Osteoblast (primary cell): ENCODE results near the gene CCSER1. TPM values are rescaled to one million over a fixed set of nuclear protein-coding genes. Genes with fewer than 3 reads are reported as not detected.
A peak's percentile ranks its signal among the peaks of the same experiment; 100 is the strongest.
"Not testable (repeated sequence)": the region's sequence is repeated elsewhere in the genome, so short reads cannot be mapped to it uniquely, and the experiment has no call there.

Source experiments
- DNase-seq: peaks from one replicate; pipeline ENCODE4 v3.0.0; 2011; ENCODE audit warnings: low spot score, mixed read lengths; ENCODE audit not compliant: insufficient read length; ENCODE audit errors: missing footprints
- H2AFZ ChIP-seq: 2 replicates; pipeline ENCODE4 v1.6.0; 2011; ENCODE audit warnings: mild to moderate bottlenecking, low read length
- H3K27ac ChIP-seq: 2 replicates; pipeline ENCODE4 v1.5.1; 2011; ENCODE audit warnings: mild to moderate bottlenecking, low read depth, low read length, moderate library complexity
- H3K27me3 ChIP-seq: 2 replicates; pipeline ENCODE4 v1.6.0; 2012; ENCODE audit warnings: mild to moderate bottlenecking, control low read depth, inconsistent platforms, low read length, moderate library complexity; ENCODE audit not compliant: insufficient read depth
- H3K36me3 ChIP-seq: 2 replicates; pipeline ENCODE4 v1.5.1; 2011; ENCODE audit warnings: mild to moderate bottlenecking, low read length, control low read depth, moderate library complexity; ENCODE audit not compliant: insufficient read depth
- H3K4me1 ChIP-seq: 2 replicates; pipeline ENCODE4 v1.5.1; 2011; ENCODE audit warnings: mild to moderate bottlenecking, low read length, control low read depth, moderate library complexity; ENCODE audit not compliant: insufficient read depth
- H3K4me2 ChIP-seq: 2 replicates; pipeline ENCODE4 v1.6.0; 2011; ENCODE audit warnings: mild to moderate bottlenecking, low read length; ENCODE audit not compliant: insufficient read depth
- H3K4me3 ChIP-seq: fragments of 200-600 bp; sonication (generic); 3 replicates; pipeline ENCODE4 v1.5.1; 2012; ENCODE audit warnings: mild to moderate bottlenecking, low read length, inconsistent platforms; ENCODE audit not compliant: insufficient read depth
- H3K79me2 ChIP-seq: 2 replicates; pipeline ENCODE4 v1.6.0; 2012; ENCODE audit warnings: mild to moderate bottlenecking, low read length, control low read depth, inconsistent platforms; ENCODE audit not compliant: insufficient read depth
- H3K9me3 ChIP-seq: 2 replicates; pipeline ENCODE4 v1.5.1; 2011; ENCODE audit warnings: low read depth, low read length, control low read depth
- H4K20me1 ChIP-seq: 2 replicates; pipeline ENCODE4 v1.6.0; 2012; ENCODE audit warnings: mild to moderate bottlenecking, low read length, control low read depth; ENCODE audit not compliant: insufficient read depth
- total RNA-seq: library from RNA; depleted of rRNA; stranded (reverse); fragments of >200 nt; gene quantifications from 2 replicates; pipeline ENCODE4 v1.2.3, GENCODE V29; 2012
- TF ChIP-seq, protein P1 (sequence below): IDR thresholded peaks from 2 replicates; pipeline ENCODE4 v1.5.1; 2011; ENCODE audit warnings: mild to moderate bottlenecking, low read depth, low read length, moderate library complexity; ENCODE audit errors: extremely low read depth

CCSER1 gene
- total RNA-seq, 1 donor = under 0.01 TPM

DNA sequence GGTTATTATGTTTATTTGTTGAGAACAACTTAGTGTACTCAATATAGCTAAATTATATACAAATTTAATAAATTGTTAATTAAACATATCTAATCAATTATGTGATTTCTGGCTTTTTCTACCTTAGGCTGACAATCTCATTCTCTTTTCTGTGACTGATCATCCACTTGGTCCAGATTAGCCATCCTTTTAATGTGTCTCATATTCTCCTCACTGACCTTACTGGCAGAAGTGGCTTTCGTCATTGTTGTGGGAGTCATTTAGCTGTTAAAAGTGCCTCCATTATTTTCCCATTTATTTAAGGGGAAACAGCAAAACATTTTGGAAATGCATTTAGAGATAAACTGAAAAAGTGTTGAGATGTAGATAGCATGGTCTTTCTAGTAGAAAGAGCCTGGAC is 172.2 kb downstream of the CCSER1 start:
- Histone ChIP-seq H4K20me1 (no peaks in the 10 kb centered on the region), H3K36me3 (no peaks in the 10 kb centered on the region)
- no peak for DNase-seq

DNA sequence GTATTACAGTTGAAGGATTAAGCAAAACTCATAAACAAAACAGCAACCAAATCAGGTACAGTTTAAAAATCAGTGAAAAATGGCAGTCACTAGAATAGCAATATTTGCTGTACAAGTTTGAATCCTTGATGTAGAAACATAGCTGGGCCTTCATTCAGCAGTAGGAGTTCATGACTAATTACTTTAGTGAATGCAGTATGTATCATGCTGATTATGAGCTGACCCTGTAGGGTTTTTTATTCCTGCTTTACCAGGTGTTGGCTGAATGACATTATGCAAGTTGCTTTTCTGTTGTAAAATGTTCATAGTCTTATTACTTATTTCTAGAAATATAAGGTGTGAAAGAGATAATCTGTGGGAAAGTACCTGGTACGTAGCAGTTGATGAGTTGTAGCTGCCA is 179.6 kb downstream of the CCSER1 start:
- no peak overlapping the region for H3K27ac ChIP-seq
- H3K4me2 ChIP-seq = no peak overlapping the region
- H3K4me1 ChIP-seq = no peaks in the 10 kb centered on the region
- H3K27me3 ChIP-seq = no peaks in the 10 kb centered on the region
- TF ChIP-seq, protein P1, sequence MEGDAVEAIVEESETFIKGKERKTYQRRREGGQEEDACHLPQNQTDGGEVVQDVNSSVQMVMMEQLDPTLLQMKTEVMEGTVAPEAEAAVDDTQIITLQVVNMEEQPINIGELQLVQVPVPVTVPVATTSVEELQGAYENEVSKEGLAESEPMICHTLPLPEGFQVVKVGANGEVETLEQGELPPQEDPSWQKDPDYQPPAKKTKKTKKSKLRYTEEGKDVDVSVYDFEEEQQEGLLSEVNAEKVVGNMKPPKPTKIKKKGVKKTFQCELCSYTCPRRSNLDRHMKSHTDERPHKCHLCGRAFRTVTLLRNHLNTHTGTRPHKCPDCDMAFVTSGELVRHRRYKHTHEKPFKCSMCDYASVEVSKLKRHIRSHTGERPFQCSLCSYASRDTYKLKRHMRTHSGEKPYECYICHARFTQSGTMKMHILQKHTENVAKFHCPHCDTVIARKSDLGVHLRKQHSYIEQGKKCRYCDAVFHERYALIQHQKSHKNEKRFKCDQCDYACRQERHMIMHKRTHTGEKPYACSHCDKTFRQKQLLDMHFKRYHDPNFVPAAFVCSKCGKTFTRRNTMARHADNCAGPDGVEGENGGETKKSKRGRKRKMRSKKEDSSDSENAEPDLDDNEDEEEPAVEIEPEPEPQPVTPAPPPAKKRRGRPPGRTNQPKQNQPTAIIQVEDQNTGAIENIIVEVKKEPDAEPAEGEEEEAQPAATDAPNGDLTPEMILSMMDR = no peak
- no peaks in the 10 kb centered on the region for H4K20me1 ChIP-seq
- no peaks in the 10 kb centered on the region for H3K36me3 ChIP-seq
- no peaks in the 10 kb centered on the region for H3K79me2 ChIP-seq
- no peak overlapping the region for H3K4me3 ChIP-seq
- no peaks in the 10 kb centered on the region for H3K9me3 ChIP-seq
- no peak overlapping the region for H2AFZ ChIP-seq
- no peak for DNase-seq

More for the DNA sequence above, 172.2 kb downstream of the CCSER1 start:
- Histone ChIP-seq H3K79me2 (no peaks in the 10 kb centered on the region), H3K27ac (no peak overlapping the region), H3K27me3 (no peaks in the 10 kb centered on the region), H2AFZ (no peak overlapping the region), H3K4me3 (no peak overlapping the region), H3K4me2 (no peak overlapping the region), H3K9me3 (no peaks in the 10 kb centered on the region), H3K4me1 (no peaks in the 10 kb centered on the region)
- TF ChIP-seq, protein P1 = no peak

DNA sequence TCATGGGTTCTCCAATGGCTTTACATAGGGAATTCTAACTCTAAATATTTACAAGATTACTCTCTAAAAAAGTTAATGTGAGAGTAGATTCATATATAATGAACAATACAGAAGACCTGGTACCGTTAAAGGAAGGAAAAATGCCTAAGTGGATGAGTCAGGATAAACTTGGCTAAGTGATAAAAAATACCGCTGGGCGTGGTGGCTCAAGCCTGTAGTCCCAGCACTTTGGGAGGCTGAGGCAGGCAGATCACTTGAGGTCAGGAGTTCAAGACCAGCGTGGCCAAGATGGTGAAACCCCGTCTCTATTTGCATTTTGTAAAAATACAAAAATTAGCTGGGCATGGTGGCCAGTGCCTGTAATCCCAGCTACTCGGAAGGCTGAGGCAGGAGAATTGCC is 189.9 kb downstream of the CCSER1 start:
- Histone ChIP-seq H3K27ac (peak overlapping the region; percentile 95), H3K4me1 (peaks cover 18% of the 10 kb centered on the region), H3K4me2 (peak overlapping the region; percentile 71)
- H4K20me1 ChIP-seq, H2AFZ ChIP-seq, H3K36me3 ChIP-seq, H3K9me3 ChIP-seq, H3K79me2 ChIP-seq, H3K4me3 ChIP-seq, H3K27me3 ChIP-seq, DNase-seq: not testable (repeated sequence)

DNA sequence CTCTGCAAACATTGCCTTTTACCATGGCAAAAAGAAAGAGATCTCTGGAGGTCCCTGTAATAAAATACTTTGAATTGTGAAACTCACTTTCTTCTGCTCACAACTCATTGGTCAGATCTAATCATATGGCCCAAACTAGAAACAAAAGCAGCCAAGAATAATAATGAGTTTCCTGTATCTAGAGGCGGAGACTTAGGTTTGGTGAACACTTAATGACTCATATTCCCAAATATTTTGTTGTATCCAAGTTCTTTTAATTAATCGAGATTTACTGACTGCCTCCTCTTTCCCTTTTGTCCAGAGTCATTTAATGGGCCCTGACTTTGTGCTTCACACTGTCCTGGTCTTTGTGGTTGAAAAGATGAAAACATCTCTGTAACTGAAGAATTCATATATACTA is 190.6 kb downstream of the CCSER1 start:
- H3K9me3 ChIP-seq = no peaks in the 10 kb centered on the region
- H4K20me1 ChIP-seq = no peaks in the 10 kb centered on the region
- H2AFZ ChIP-seq = no peak overlapping the region
- DNase-seq = peak; percentile 71
- no peaks in the 10 kb centered on the region for H3K27me3 ChIP-seq
- no peaks in the 10 kb centered on the region for H3K79me2 ChIP-seq
- peak overlapping the region; percentile 71 for H3K4me2 ChIP-seq
- peaks cover 18% of the 10 kb centered on the region for H3K4me1 ChIP-seq
- H3K4me3 ChIP-seq = peak overlapping the region; percentile 41
- TF ChIP-seq, protein P1 = no peak
- no peaks in the 10 kb centered on the region for H3K36me3 ChIP-seq
- peak overlapping the region; percentile 95 for H3K27ac ChIP-seq
